HG03103 (cell line): Measurements from ENCODE around the gene CXXC1.
"Not testable (repeated sequence)": the region's sequence is repeated elsewhere in the genome, so short reads cannot be mapped to it uniquely, and the experiment has no call there.

Source experiments
- ATAC-seq: cut with Tn5 transposase; IDR thresholded peaks from one replicate; pipeline ENCODE4 v1.9.1; 2021; ENCODE audit warnings: low read depth; ENCODE audit not compliant: unreplicated experiment

The CXXC1 gene

DNA sequence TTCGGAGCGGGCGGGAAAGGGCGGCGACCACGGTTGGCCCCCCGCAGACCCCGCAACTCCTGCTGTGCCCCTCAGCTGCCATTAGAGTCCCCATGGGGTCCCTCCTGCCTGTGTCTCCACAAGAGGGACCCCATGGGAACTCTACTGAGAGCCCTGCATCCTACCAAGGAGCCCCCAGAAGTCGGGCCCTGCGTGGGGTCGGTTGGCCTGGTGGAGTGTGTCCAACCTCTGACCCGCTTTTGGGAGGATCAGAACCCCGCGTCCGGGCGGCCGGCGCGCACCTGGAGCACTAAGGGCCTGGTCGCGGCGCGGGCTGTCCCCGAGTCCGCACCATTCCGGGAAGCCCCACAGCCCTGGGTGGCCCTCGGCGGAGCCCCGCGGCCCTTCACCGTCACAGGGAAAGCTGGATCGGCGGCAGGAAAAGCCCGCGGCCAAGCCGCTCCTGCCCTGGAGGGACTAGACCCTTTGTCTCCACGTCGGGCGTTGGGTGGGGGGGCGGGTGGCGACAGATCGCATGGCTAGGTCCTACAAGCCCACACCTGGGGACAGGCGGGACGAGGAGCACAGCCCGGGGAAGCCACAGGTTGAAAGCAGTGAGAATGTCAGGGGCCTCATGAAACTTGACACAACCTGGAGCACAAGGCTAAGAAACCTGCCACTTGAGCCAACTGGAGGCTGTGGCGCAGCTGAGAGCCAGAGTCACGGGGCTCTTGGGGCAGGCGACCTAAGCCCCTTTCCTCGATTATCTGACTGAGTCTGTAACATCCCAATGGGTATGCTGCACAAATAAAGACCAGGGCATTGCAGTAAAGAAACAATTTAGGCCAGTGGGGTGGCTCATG, 11.2 kb upstream of the CXXC1 start:
- no peak for ATAC-seq

DNA sequence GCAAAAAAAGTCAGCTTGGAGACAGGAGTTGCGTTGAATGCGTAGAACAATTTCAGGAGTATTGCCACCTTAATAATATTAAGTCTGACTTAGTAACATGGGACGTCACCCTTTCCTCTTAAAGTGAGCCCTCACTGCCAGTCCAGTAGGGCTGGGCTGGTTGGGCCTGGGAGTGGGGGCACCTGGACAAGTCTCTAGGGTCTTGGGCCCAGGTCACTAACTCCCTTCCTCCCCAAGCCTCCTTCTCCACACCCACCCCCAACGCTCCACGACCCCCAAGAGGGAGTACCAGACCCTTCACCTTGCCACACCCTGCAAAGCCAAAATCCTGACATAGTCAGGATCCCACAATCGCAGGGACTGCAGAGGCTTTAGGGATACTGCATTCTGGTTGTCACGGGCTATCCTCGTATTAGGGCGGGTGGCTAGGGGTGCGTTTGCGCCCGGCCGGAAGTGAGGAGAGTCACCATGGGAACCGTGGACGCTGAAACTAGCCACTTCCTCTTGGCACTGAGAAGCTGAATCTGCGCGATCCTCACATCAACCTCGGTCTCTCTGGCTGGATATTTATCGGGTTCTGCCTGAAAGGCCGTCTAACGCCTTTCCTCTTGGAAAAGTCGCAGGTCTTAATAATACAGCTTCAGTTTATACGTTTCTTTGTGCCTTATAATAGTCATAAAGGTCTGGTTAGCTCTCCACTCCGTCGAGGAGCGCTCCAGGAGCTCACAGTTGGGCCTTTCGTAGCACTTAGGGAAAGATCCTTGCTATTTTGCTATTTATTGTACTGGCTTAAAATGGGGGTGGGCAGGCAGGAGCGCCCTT, 10.3 kb upstream of the CXXC1 start:
- ATAC-seq = peak; percentile 99

DNA sequence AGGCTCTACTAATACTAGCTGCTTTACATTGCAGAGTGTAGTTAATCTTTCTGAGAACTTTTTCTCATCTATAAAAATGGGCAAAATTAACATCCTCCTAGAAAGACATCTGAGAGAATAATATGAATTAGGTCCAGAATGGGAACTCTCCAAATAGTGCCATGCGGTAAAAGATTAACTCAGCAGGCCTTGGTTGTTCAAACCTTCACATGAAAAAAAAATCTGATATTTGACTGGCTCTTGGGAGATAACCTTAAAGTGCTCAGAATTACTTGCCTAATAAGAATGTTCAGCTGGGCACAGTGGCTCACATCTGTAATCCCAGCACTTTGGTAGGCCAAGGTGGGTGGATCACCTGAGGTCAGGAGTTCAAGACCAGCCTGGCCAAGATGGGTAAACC, 5.5 kb upstream of the CXXC1 start:
- ATAC-seq = no peak

DNA sequence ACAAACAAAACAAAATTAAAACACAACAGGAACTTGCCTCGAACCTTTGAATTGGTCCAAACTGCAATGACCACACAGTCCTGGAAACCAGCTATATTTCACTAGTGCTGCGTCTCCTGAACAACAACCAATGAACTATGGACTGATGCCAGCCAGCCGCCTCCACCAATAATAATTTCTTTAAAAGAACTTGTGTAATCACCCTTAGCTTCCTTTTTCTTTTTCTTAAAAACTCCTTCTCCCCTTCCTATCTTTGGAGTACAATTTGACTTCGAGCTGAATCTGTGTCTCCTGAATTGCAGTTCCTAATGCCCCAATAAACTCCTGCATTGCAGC, 1.6 kb upstream of the CXXC1 start:
- no peak for ATAC-seq

DNA sequence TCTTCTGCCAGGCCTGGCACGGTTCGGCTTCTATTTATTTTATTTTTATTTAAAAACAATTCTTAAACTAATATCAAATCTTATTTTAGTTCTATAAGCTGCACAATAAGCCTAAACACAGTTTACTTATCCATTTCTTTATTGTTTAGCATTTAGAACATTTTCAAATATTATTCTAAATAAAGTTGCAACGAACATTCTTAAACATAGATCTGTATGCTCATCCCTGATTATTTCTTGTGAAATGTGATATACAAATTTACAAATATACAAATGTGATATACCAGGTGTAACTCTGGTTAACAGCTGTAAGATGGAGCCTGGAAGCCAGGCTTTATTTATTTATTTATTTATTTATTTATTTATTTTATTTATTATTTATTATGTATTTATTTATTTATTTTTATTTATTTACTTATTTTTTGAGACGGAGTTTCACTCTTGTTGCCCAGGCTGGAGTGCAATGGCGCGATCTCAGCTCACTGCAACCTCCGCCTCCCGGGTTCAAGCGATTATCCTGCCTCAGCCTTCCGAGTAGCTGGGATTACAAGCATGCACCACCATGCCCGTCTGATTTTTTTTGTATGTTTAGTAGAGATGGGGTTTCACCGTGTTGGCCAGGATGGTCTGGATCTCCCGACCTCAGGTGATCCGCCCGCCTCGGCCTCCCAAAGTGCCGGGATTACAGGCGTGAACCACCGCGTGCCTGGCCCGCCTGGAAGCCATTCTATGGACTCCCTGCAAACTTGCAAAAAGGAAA, 1.0 kb upstream of the CXXC1 start:
- ATAC-seq = not testable (repeated sequence)

DNA sequence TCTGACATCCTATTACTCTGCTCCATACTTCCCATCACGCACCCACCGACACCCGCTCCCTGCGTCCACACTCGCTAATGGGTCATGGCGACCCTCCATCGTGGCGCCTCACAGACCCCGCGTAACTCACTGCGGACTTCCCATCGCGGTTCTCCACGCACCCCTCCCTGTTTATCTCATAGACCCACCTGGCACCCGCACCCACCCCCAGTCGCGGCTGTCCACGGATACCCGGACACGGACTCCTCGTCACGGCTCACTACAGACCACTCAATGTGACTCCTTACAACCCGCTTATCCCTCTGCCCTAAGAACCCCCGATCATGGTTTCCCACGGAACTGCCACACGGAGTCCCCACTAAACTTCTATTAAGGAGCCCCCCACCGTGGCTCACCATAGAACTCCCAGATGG, 458 bp downstream of the CXXC1 start:
- no peak for ATAC-seq

DNA sequence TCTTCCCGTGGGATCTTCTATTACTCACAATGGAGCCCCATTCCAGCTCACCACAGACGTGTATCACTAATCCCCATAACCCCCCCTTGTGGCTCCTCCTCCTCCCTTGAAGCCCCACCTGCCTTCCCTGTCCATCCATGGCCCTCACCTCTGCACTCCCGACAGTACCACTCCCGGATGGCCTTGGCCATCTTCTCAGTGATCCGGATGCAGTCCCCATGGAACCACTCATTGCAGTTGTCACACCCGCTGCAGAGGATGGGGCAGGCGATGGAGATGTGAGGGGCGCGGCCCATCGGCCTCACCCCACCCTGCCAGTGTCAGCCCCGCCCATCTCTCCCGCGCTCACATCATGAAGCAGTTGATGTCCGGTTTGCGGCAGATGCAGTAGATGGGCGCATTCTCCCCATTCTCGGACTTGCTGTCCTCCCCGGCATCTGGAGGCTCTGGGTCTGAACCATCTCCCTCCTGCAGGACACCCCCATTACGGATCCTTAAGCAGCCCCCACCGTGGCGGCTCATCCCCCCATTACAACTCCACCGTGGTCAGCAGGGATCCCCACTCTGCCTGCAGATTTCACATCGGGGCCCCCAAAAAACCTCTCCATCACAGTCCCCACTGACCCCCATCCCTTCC, 983 bp downstream of the CXXC1 start:
- no peak for ATAC-seq

DNA sequence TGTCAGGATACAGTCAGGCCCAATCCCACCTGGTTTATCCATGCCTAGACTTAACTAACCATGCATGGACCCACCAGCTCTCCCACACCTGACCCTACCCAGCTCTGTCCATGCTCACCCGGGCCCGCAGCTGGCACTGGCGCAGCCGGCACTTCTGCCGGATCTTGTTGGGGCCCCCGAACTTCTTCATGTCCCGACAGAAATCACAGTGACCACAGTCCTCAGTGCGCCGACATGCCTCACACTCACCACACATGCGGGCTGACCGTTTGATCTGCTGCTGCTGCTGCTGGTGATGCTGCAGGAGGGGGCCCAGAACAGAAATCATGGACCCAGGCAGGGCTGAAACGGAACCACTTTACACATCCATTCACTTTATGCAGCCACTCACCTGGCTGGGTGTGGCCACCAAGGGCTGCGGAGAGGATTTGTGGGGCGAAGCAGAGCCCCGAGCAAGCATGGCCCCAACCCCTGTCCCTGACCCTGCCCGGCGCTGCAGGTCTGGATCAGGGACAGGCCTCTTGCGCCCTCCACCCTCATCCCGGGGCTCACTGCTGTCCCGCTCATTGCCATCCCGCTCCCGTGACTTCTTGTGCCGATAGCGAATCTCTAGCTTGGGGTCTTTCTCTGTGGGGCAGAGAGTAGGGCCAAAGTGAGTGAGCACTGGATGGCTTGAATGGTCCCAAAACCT, 1.7 kb downstream of the CXXC1 start:
- no peak for ATAC-seq

DNA sequence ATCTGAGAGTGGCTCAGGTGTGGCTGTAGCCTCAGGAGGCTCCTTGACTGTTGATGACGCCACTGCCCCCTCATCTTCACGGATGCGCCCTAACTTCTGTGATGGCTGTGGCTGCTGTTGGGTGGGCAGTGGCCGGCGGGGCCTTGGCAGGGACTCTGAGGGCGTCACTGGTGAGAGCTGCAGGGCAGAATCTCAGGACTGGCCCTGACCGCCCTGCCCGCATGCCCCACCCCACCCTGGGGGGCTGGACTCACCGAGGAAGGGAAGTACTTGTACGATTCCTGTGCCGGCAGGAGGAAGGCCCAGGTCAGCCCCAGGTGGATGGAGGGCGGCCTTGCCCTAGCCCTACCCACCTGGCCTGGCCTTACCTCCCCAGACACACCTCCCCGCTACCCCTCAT, 2.4 kb downstream of the CXXC1 start:
- no peak for ATAC-seq

DNA sequence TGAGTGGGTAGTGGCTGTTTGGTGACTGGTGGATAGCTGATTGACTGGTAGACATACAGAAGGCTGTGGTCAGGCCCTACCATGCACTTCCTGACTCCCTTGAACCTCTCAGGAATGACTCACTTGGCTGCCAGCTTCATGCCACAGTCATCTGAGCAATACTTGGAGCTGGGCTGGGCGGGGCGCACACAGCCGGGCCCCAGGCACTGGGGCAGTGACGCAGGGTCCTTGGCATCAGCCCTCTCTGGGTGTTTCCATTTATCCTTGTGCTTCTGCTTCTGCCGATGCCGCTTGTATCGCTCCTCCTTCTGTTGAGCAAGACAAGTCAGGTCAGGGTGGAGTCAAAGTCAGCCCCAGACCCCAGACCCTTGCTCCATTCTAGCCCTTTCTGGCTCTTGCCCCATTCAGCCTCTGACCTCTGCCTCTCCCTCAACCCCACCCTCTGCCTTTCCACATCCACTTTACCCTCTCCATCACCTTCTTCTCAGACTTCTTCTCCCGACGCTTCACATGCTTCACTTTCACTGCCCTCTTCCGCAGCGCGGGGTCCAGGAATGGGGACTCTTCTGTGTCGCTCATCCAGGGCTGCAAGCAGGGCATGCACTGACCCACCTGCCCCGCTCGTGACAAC, 3.1 kb downstream of the CXXC1 start:
- ATAC-seq = no peak

DNA sequence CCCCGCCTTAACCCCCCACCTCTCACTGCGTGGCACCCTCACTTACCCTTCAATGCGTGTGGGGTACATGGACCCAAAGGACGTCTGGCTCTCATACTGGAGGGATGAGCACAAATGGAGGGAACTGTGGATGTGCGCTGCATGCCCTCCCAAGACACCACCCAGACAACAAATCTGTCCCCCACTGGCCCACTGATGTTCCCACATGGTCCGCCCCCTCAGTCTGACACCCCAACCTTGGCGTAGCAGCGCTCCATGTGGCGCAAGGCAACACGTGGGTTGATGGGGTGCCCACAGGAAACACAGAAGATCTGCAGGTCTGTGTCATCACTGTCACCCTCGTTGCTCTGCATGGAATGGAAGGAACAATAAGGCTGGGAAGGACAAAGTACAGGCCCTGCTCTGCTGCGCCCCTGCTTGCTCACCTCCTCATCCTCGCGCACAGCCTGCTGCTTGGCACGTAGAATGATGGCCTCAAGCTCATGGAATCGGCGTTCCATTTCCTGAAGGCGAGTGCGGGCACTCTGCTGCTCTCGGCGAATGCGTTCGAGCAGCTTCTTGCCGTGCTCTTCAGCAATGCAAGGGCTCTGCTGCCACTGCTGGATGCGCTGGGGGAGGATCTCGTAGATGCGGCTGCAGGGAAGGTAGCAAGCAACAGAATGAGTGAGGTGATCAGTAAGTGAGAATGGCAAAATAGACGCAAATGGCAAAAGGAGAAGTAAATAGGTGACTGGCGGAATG, 3.9 kb downstream of the CXXC1 start:
- no peak for ATAC-seq

DNA sequence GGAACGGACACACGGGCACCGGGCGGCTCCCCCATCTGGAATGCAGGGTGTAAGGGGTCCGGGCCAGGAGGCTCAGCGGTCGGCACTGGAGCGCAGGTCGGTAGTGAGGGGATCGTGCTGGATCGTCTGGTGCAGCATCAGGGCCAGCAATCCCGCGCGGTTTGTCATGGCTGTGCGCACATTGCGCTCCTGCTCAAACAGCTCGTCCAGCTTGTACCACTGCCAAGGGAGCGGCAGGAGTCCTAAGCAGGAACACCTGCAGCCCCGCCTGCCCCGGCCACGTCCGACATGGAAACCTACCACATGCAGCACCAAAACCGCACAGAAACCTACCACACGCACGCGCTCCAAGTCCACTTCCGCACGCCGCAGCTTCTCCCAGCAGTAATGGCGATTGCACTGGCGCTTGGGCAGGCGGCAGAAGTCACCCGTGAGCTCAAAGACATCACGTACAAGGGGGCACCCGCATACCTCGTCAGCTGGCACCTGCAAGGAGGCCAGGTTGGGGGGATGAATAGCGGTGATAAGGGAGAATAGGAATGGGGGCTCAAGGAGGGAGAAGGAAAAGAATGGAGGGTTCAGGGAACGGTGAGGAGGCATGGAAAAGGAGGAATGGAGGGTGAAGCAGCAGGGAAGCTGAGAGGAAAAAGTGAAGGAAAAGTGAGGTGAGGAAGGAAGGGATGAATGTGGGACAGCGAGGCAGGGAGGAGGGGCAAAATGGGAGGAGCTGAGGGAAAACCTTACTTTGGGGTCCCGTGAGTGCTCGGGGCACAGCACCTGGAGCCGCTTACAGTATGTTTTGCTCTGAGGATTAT, 4.8 kb downstream of the CXXC1 start:
- ATAC-seq = no peak

DNA sequence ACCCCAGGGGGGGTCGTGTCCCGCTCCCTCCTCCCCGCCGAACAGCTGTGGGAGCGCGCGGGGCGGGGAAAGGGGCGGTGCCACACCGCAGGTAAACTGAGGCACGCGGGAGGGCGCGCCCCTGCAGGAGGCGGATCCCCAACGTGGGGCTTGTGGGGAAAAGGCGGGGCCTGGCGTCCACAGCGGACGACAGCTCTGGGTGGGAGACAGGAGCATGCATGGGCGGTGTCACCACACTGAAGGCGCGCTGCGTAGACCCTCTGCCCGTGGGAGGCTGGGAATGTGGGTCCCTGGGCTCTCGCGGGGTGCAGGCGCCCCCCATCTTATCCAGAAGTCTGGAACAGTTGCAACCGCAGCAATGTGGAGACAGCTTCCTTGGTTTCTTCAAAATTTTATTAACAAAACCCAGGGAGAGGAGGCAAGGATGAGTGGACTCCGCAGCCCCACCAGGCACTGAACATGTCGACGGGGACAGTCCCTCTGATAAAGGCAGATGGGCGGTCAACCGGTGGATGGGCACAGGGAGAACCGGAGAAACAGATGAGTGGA, 5.4 kb downstream of the CXXC1 start:
- no peak for ATAC-seq

DNA sequence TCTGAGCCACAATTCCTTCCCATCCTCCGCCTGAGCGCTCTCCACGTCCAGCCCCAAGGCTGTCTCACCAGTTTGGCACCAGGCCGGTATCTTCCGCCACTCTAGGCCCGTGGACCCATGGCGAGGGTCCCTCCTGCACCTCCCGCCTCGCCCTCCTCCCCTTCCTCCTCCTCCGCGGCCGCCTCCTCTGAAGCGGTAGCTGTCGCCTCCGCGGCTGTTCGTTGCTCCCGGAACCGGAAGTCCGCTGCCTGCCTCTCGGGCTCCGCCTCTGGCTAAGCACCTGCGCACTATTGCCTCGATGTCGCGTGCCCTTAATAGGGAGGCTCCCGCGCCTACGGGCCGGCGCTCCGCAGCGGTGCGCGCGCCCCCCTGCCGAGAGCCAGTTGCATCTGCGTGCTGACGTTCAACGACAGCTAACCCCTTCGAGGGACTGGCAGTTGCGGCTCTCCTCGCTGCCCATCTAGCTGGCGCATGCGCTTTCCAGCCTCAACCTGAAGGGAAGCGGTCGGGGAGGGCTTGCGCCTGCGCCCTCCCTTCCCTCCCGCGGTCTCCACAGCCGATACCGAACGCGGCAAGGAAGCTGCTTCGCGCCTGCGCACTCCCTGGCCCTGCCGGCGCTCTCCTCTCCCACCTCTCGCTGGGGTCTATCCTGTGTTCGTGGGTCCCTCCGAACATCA, 6.1 kb downstream of the CXXC1 start, which contains the start of gene MBD1:
TSS of gene MBD1 (minus strand) at position 229 of the 677 bp plus-strand sequence. CDS start 1,531 bp downstream, outside the sequence.
- ATAC-seq = peak; percentile 92

DNA sequence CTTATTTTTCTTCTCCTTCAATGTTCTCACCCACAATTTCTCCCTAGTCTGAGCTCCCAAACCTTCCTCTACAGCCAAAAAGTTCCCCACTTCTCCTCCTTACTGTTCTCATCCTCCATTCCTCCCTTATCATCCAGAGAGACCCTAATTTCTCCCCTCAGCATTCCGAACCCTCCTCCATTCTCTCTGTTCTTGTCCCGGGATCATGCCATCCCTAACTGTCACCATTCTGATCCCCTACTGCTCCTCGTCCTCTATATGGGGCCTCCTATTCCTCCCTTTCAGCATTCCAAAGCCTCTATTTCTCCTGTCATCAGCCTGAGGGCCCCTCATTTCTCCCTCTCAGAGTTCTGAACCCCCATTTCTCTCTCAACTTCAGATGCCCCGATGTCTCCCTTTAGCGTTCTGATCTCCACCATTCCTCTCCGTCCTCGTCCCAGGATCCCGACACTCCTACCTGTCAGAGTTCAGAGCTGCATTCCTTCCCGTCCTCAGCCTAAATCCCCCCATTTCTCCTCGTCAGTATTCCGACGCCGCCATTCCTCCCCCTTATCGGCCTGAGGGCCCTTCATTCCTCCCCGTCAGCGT, 6.7 kb downstream of the CXXC1 start:
- ATAC-seq = no peak

DNA sequence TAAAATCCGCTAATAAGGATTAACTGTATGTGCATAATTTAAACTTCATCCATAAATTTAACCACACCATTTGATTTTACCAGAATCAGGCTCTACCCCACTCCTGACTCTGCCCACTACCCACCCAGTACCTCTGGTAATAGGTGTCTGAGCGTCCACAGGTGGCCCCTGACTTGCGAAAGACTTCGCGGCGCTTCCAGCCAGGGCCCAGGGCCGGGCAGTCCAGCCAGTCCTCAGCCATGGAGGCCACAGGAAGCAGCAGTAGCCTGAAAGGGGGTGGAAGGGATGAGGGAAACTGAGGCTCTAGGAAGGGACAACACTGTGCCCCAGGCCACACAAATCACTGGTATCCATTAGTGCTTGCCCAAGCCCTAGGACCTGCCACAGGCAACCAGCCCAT, 7.7 kb downstream of the CXXC1 start:
- ATAC-seq = no peak

DNA sequence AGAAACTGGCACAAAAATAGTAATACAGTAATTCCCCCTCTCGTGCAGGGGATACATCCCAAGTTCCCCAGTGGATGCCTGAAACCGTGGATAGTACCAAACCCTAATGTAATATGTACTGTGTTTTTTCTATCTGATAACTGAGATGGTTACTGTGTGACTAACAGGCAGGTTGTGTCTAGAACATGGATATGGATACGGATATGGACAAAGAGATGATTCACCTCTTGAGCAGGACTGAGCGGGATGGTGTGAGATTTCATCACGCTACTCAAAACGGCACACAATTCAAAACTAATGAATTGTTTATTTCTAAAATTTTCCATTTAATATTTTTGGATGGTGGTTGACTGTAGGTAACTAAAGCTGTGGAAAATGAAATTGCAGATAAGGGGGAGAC, 9.6 kb downstream of the CXXC1 start:
- ATAC-seq = no peak
